ENCODE data around the gene OXLD1.
"Not testable (repeated sequence)": the region's sequence is repeated elsewhere in the genome, so short reads cannot be mapped to it uniquely, and the experiment has no call there.

The OXLD1 gene

DNA sequence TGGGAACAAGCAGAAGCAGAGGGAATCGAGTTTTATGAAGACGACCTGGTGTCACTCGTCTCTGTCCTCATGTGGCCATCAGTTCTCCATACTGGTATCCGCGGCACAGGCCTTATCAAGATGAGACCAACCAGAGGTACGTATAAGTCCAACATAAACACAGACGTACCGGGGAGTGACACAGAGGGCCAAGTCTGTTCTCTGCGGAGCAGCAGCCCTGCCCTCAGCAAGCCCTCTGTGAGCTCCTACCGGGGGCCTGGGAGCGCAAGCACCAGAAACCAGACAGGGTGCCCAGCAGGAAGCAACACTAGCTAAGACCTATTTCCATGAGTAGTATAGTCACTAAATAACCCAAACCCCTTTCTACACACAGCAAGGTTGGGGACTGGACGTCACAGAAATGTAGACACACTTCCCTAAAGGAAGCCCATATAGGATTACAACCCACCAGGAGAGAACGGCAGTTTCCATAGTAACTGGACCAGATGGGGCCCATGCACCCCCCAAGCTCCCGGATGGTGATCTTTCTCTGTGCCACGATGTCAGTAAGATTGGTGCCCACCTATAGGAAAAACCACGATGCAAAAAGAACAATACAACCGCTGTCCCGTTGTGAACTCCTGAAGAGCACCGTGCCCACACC lies 16.3 kb upstream of the OXLD1 start:
- no peak for FAIRE-seq

DNA sequence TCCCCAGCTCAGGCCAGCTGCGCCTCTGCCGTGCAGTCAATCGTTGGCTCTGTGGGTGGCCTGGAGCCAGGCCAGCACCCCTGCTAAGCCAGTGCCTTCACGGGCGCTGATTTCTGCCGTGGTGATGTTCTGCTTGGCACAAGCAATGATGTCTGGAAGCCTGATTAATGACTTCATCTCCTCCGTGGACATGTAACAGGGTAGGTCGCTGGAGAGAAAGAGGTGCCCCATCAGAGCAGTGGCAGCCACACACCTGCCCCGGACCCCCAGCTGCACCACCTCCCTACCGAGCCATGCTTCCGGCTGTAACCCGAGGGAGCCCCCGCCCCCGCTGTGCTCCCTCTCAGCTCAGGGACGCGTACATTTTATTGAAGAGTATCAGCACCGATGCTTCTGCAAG lies 15.3 kb upstream of the OXLD1 start:
- FAIRE-seq, result no peak

DNA sequence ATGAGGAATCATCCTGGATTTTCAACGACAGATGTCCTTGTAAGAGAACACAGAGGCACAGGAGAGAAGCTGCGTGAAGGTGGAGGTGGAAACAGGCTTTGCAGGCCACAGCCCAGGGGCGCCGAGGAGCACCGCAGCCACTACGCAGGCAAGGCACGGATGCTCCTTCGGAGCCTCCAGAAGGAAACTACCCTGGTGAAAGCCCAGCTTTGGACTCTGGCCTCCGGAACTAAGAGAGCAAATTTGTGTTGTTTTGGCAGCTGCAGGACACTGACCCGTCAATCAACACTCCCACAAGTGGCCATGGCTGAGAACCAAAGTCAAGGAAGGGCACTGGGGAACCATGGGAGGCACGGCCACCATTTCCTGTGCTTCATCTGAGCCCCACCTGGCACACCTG lies 13.7 kb upstream of the OXLD1 start:
- no peak for FAIRE-seq

- FAIRE-seq, result no peak
Measured at GRCh38 chr17:81676906-81677305, 10.5 kb upstream of the OXLD1 start.

- FAIRE-seq, result not testable (repeated sequence)
Measured at GRCh38 chr17:81675515-81676221, 9.3 kb upstream of the OXLD1 start.

- FAIRE-seq, result no peak
Measured at GRCh38 chr17:81673561-81674258, 7.3 kb upstream of the OXLD1 start.

GRCh38 chr17:81672954-81673353 lies 6.5 kb upstream of the OXLD1 start:
- no peak for FAIRE-seq

- no peak for FAIRE-seq
Measured at GRCh38 chr17:81672504-81672903, 6.1 kb upstream of the OXLD1 start.

DNA sequence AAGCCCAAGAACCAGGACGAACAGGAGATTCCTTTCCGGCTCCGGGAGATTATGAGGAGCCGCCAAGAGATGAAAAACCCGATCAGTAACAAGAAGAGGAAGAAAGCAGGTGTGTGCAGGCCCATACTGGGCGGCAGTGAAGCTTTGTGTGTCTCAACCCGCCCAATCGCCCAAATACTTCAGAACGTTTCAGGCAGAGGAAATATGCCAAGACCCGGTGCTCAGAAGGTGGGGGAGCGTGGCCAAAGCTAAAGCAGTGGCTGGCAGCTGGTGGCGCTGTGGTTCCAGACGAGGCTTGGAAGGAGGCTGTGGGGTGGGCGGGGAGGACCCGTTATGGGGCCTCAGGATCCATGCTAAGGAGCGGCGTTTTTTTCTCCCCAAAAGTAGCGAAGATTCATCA lies 1.3 kb upstream of the OXLD1 start:
- no peak for FAIRE-seq

DNA sequence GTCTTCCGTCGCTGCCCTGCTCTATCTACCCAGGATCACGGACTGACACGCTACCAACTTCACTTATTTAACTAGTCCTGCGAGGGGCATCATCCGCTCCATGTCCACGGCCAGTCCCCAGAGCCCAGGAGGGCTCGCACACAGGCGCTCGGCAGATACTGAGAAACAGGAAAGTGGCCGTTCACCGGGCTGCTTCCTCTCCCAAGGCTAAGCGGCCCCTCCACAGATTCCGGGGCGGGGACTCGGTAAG lies 388 bp downstream of the OXLD1 start:
- FAIRE-seq, result no peak

GRCh38 chr17:81665205-81666091 lies 957 bp downstream of the OXLD1 start:
- FAIRE-seq, result no peak

DNA sequence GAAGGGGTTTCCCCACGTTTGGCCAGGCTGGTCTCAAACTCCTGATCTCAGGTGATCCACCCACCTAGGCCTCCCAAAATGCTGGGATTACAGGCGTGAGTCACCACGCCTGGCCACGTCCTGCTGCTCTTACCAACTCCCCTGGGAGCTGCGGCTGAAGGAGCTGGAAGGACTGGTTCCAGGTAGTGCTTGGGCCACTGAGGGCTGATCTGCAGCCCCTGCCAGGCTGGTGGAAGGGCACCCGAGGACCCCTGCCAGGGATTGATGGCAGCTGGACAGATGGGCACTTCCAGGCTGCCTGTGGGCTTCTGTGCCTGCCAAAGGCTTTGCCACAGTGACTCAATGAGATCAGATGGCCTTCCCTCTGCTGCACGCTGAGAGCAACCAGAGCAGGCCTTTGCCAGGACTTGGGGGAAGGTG lies 2.3 kb downstream of the OXLD1 start:
- FAIRE-seq, result no peak

GRCh38 chr17:81662002-81662401 lies 4.4 kb downstream of the OXLD1 start:
- no peak for FAIRE-seq

GRCh38 chr17:81660441-81660840 lies 6.0 kb downstream of the OXLD1 start:
- FAIRE-seq, result no peak

DNA sequence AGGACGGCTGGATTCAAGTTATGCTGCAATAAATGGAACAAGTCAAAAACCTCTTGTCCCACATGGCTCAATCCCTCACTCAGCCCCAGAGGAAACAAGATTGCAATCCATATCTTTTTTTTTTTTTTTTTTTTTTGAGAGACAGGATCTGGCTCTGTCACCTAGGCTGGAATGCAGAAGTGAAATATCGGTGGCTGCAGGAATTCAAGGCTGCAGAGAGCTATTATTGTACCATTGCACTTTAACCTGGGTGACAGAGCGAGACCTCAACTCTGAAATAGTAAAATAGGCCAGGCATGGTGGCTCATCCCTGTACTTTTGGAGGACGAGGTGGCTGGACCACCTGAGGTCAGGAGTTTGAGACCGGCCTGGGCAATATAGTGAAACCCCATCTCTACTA lies 7.4 kb downstream of the OXLD1 start:
- FAIRE-seq, result no peak

DNA sequence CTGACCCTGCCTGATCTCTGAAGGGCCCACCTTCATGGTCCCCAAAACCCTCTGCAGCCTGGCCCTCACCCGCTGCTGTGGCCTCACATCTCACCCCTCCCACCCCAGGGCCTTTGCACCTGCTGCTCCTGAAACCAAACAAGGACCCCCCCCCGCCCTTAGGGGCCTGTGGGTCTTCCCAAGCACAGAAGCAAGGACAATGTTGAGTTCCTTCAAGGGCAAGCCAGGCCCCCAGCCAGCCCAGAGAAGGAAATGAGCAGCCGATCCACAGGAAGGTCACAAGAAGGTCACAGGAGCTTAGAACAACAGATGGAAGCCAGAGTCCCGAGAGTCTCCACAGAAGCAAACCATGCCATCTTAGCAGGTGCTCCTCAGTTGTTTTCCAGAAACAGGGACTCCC lies 9.6 kb downstream of the OXLD1 start:
- FAIRE-seq, result no peak

DNA sequence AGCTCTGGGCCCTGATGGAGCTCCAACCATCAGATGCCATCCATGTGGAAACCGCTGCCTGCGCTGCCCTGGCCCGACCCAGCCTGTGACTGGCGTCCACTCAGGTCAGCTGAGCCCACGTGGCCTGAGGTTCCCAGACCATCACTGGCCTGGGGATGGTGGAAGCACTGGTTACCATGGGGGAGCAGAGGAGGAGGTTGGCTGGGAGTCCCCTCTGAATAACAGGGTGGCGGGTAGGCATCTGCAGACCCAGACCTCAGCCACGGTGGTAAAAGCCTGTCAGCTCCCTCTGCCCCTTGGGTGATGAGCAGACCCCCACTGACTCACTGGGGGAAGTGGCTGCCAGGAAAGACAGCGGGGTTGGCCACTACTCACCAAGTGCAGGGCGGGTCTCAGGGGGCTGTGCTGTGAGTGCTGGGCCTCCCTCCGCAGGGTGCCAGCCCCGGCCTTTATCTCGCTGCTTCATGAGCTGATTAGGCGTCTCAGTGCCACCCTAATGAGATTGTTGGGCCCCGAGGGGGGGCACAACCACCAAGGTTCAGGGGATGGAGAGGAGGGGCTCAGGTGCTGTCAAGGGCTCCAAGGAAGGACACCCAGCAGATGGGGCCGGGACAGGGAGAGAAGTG lies 10.2 kb downstream of the OXLD1 start, which contains the start of gene PDE6G:
Gene PDE6G, minus strand, starts transcription at position 425 of the 626 bp plus-strand sequence. CDS start 3,237 bp downstream, outside the sequence.
- no peak for FAIRE-seq

DNA sequence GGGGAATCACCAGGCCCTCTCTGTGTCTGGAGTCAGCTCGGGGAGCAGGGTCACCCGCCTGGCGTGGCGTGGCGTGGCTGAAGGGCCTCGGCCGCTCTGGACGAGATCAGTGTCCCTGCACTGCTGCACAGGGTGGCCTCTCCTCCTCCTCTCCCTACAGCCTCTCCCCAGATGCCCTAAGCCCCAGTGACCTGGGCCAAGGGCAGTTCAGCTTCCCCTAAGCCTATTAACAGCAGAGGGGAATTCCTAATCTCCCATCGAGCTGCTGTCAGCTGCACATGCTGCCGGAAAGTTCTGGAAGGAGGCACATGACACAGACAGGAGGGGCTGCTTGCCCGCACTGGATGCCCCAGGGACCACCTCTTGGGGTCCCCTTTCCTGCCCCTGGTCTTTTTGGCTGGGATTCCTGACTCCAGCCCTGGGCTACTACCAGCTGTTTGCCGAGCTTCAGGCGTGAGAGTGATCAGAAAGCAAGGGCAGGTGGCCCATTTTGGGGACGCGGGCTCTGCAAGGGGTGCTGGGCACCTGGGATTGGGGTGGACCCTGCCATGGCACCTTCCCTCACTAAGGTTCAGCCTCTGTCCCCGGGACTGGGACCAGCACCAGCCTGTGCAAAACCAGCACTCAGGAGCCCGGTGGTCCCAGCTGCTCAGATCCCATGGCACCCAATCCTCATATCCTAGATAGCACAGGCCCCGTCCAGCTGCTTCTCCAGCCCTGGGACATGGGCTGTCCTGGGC lies 10.9 kb downstream of the OXLD1 start:
- FAIRE-seq, result no peak

DNA sequence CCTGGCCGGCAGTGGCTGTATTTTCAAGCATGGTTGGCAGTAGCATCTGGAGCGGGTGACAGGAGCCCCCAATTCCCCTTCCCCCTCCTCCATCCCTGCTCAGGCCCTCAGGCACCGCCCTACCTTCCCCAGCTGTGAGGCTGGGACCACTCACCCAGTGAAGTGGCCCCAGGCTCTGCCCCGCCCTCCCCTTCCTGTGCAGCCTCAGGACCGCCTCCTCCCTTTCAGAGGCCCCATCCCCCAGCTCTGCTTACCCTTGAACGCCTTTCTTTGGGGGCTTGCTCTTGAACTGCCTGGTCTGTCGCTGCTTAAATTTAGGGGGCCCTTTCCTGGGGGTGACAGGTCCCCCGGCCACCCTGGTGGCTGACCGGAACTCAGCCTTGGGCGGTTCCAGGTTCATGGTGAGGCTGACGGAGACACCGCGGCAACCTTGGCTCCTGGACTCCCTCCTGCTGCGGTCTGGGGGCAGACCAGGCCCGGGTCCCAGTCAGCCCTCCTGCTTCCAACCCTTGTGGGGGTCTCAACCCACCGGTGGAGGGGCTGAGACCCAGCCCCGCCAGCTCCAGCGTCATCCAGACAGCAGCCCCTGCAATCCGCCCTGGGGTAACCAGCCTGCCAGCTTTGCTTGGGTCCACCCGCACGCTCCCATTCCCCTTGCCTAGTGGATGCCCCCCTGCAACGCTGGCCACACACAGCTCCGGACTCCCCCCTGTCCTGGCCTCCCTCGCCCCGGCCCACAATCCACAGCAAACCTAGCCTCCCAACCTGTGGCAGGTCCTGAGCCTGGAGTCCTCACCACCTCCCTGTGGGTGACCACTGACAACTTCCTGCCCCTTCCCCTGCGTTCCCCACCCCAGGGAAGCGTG lies 13.3 kb downstream of the OXLD1 start:
- no peak for FAIRE-seq

DNA sequence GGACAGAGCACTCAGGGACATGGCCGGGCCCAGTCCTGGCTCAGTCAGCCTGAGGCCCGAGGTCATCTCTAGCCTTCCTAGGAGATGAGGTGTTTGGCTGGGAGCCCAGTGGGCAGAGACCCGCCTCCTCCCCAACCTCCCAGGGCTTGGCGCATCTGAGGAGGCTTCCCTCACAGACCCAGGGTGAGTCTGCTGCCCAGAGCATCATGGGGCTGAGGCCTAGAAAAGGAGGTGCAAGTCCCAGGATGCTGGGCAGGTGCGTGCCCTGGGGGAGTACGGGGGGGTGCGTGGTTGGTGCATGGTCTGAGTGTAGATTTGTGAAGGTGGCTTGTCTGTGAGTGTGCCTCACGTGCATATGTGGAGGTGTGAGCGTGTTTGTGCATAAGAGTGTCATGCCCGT lies 14.7 kb downstream of the OXLD1 start:
- no peak for FAIRE-seq

DNA sequence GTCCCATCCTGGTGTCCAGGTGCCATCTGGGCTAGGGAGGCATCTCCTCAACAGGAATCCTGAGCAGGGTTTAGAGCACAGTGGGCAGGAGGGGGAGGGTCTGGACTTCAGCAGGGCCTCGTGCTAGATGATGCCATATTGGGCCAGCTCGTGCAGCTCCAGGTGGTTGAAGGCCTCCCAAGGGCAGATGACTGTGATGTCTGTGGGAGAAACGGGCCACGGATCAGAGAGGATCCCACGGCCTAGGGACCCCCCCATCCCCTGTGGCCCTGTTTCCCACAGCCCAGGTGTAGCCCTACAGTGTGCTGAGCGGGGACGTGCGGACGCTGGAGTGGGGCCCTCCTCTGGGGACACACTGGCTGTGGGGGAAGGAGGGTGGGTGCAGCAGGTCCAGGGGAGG lies 15.5 kb downstream of the OXLD1 start:
- no peak for FAIRE-seq
